K562 (cell line): Measurements from ENCODE around the gene TIGD1. TPM values are rescaled to one million over a fixed set of nuclear protein-coding genes. Genes with fewer than 3 reads are reported as not detected.
A peak's percentile ranks its signal among the peaks of the same experiment; 100 is the strongest.

Source experiments
- CBX3 ChIP-seq, 2 experiments: IDR thresholded peaks; 1 replicate in 1 of 2; 2 replicates in 1 of 2; pipeline ENCODE4 v1.6.1; 2012; ENCODE audit warnings: inconsistent platforms in 2 of 2, low read length in 2 of 2, borderline replicate concordance in 1 of 2, control low read depth in 1 of 2
- CSDE1 ChIP-seq, 2 experiments: fragments of 450-650 bp; IDR thresholded peaks; 2 replicates each; pipeline ENCODE4 v1.6.1; 2016; ENCODE audit warnings: mild to moderate bottlenecking in 1 of 2
- EWSR1 ChIP-seq: fragments of 450-650 bp; IDR thresholded peaks from 2 replicates; pipeline ENCODE4 v1.6.1; 2018; ENCODE audit warnings: borderline replicate concordance, mild to moderate bottlenecking, low read depth, moderate library complexity; ENCODE audit not compliant: partially characterized antibody
- FOXM1 ChIP-seq, 2 experiments: fragments of 450-650 bp in 1 of 2; sonication (generic) in 1 of 2; formaldehyde crosslinking in 1 of 2; IDR thresholded peaks; 2 replicates each; pipeline versions ENCODE4 v1.6.1 to v1.9.0; 2017 to 2022; ENCODE audit warnings: low read depth in 2 of 2, mild to moderate bottlenecking in 2 of 2, missing genetic modification reagents in 1 of 2, moderate library complexity in 1 of 2
- MCM5 ChIP-seq: fragments of 450-650 bp; IDR thresholded peaks from 2 replicates; pipeline ENCODE4 v1.6.1; 2016; ENCODE audit warnings: low read depth
- NUFIP1 ChIP-seq: fragments of 450-650 bp; IDR thresholded peaks from 2 replicates; pipeline ENCODE4 v1.6.1; 2018; ENCODE audit not compliant: partially characterized antibody
- PHF8 ChIP-seq: fragments of 200-600 bp; sonication (generic); IDR thresholded peaks from 2 replicates; pipeline ENCODE4 v1.6.1; 2012; ENCODE audit warnings: mixed run types, mild to moderate bottlenecking, inconsistent platforms, low read length, moderate library complexity, borderline replicate concordance
- POU5F1 ChIP-seq: fragments of 150-350 bp; IDR thresholded peaks from 2 replicates; pipeline ENCODE4 v1.6.1; 2014; ENCODE audit warnings: borderline replicate concordance, low read length, low read depth, mild to moderate bottlenecking; ENCODE audit not compliant: partially characterized antibody
- RBM14 ChIP-seq: fragments of 200-400 bp; formaldehyde crosslinking; IDR thresholded peaks from 2 replicates; pipeline ENCODE4 v1.6.1; 2018; ENCODE audit warnings: low read depth, mild to moderate bottlenecking, low read length, moderate library complexity, borderline replicate concordance; ENCODE audit not compliant: insufficient read depth
- SIN3A ChIP-seq, 2 experiments: fragments of 150-350 bp in 1 of 2; IDR thresholded peaks; 2 replicates each; pipeline ENCODE4 v1.6.1; 2011 to 2016; ENCODE audit warnings: borderline replicate concordance in 2 of 2, low read depth in 2 of 2, low read length in 2 of 2, mild to moderate bottlenecking in 2 of 2, moderate library complexity in 2 of 2; ENCODE audit not compliant: control insufficient read depth in 1 of 2
- SREBF1 ChIP-seq: fragments of 150-350 bp; IDR thresholded peaks from 2 replicates; pipeline ENCODE4 v1.6.1; 2014; ENCODE audit warnings: antibody characterized with exemption, low read depth, low read length, borderline replicate concordance
- TAF7 ChIP-seq: fragments of 450-650 bp; IDR thresholded peaks from 2 replicates; pipeline ENCODE4 v1.6.1; 2016; ENCODE audit warnings: missing genetic modification characterization, missing compliant biosample characterization
- TEAD1 ChIP-seq, 2 experiments: fragments of 450-650 bp in 1 of 2; sonication (generic) in 1 of 2; formaldehyde crosslinking; IDR thresholded peaks; 2 replicates each; pipeline versions ENCODE4 v1.4.0 to v1.8.0; 2020 to 2022; ENCODE audit warnings: mild to moderate bottlenecking in 2 of 2, missing genetic modification reagents in 1 of 2
- ZBTB1 ChIP-seq: sonication (generic); formaldehyde crosslinking; IDR thresholded peaks from 2 replicates; pipeline ENCODE4 v1.8.1; 2023; ENCODE audit warnings: missing genetic modification reagents, low read depth, mild to moderate bottlenecking, borderline replicate concordance
- ZKSCAN8 ChIP-seq: fragments of 200-800 bp; sonication (Bioruptor generic); IDR thresholded peaks from 2 replicates; pipeline ENCODE4 v1.6.1; 2016; ENCODE audit warnings: missing genetic modification characterization, missing compliant biosample characterization
- ZNF12 ChIP-seq: sonication (generic); formaldehyde crosslinking; IDR thresholded peaks from 2 replicates; pipeline ENCODE4 v1.4.0; 2020; ENCODE audit warnings: mild to moderate bottlenecking, missing genetic modification reagents
- ZNF274 ChIP-seq: IDR thresholded peaks from 2 replicates; pipeline ENCODE4 v1.6.1; 2011; ENCODE audit warnings: low read depth, mild to moderate bottlenecking, low read length, moderate library complexity, borderline replicate concordance
- ZNF655 ChIP-seq: fragments of 250-450 bp; sonication (Bioruptor Pico); IDR thresholded peaks from 2 replicates; pipeline ENCODE4 v1.5.0; 2021
- polyA plus RNA-seq, 8 experiments: library from polyadenylated mRNA; depleted of rRNA in 4 of 8; stranded (reverse) in 5 of 8; unstranded in 3 of 8; fragments of >200 nt; fragmentation: Nextera tagmentation in 2 of 8; fragmentation: Illumina TruSeq in 1 of 8; extraction: Ambion mirVana in 2 of 8; extraction: Trizol in 1 of 8; gene quantifications; 2 replicates each; pipeline versions ENCODE4 v1.2.1 to v1.2.3, GENCODE V29; 2011 to 2014; ENCODE audit warnings: inconsistent platforms in 1 of 8, missing spikeins in 1 of 8
- total RNA-seq, 7 experiments: library from RNA; depleted of rRNA in 6 of 7; stranded (reverse); fragments of >200 nt in 6 of 7; fragmentation: Illumina TruSeq in 2 of 7; extraction: Trizol in 2 of 7; gene quantifications; 2 replicates each; pipeline versions ENCODE4 v1.2.1 to v1.2.3, GENCODE V29; 2011 to 2021; ENCODE audit warnings: low replicate concordance in 1 of 7
- TF ChIP-seq, protein P1 (sequence below): fragments of 200-800 bp; sonication (Bioruptor generic); IDR thresholded peaks from 2 replicates; pipeline ENCODE4 v1.6.1; 2017; ENCODE audit warnings: missing genetic modification characterization, missing compliant biosample characterization
- TF ChIP-seq, protein P2 (sequence below): fragments of 450-650 bp; formaldehyde crosslinking; IDR thresholded peaks from 2 replicates; pipeline ENCODE4 v1.4.0; 2022; ENCODE audit warnings: mild to moderate bottlenecking, moderate library complexity
- TF ChIP-seq, protein P3 (sequence below): fragments of 450-650 bp; formaldehyde crosslinking; IDR thresholded peaks from 2 replicates; pipeline ENCODE4 v1.4.0; 2022; ENCODE audit warnings: missing genetic modification characterization

The TIGD1 gene
- total and polyA plus RNA-seq, 9 of the 15 experiments (the other 6 are each of a cell fraction or from before 2014, with no cell fraction given): 2.0 to 10.1 (median 6.6) TPM

- TF ChIP-seq ZBTB1 (CRISPR knock-in tag): no peak
- no peak for TF ChIP-seq MCM5
- TF ChIP-seq ZKSCAN8 (CRISPR knock-in tag): no peak
- TF ChIP-seq SREBF1: no peak
- peak; percentile 84 for TF ChIP-seq PHF8
- no peak for TF ChIP-seq CSDE1 (IDR thresholded peaks at IDR 0.05)
- no peak for TF ChIP-seq FOXM1 (IDR thresholded peaks at IDR 0.05; ENCODE audit: low read depth)
- peak; percentile 23; the same call in 1 of the 2 replicates for TF ChIP-seq FOXM1 (CRISPR knock-in tag; IDR thresholded peaks at IDR 0.05; ENCODE audit: low read depth)
- peak in 1 of 2 experiments; percentile 82; a peak in 2 of 3 replicates for TF ChIP-seq CBX3 (IDR thresholded peaks at IDR 0.05; ENCODE audit: borderline replicate concordance in 1 of 2, low read length in 2 of 2)
- no peak for TF ChIP-seq POU5F1
- TF ChIP-seq ZNF12: no peak
- no peak for TF ChIP-seq ZNF655 (CRISPR knock-in tag)
- no peak; a peak in 1 of 4 replicates for TF ChIP-seq TEAD1 (CRISPR knock-in tag; IDR thresholded peaks at IDR 0.05)
- TF ChIP-seq TAF7 (tag): peak; percentile 74; the same call in 1 of the 2 replicates
- TF ChIP-seq, protein P1, sequence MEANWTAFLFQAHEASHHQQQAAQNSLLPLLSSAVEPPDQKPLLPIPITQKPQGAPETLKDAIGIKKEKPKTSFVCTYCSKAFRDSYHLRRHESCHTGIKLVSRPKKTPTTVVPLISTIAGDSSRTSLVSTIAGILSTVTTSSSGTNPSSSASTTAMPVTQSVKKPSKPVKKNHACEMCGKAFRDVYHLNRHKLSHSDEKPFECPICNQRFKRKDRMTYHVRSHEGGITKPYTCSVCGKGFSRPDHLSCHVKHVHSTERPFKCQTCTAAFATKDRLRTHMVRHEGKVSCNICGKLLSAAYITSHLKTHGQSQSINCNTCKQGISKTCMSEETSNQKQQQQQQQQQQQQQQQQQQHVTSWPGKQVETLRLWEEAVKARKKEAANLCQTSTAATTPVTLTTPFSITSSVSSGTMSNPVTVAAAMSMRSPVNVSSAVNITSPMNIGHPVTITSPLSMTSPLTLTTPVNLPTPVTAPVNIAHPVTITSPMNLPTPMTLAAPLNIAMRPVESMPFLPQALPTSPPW: peak; percentile 96
- TF ChIP-seq SIN3A (IDR thresholded peaks at IDR 0.05; ENCODE audit: borderline replicate concordance in 2 of 2, control insufficient read depth in 1 of 2, low read depth in 2 of 2, low read length in 2 of 2): no peak
- TF ChIP-seq ZNF274: no peak
- TF ChIP-seq EWSR1: no peak
- TF ChIP-seq, protein P2, sequence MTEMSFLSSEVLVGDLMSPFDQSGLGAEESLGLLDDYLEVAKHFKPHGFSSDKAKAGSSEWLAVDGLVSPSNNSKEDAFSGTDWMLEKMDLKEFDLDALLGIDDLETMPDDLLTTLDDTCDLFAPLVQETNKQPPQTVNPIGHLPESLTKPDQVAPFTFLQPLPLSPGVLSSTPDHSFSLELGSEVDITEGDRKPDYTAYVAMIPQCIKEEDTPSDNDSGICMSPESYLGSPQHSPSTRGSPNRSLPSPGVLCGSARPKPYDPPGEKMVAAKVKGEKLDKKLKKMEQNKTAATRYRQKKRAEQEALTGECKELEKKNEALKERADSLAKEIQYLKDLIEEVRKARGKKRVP (CRISPR knock-in tag): no peak
- TF ChIP-seq, protein P3, sequence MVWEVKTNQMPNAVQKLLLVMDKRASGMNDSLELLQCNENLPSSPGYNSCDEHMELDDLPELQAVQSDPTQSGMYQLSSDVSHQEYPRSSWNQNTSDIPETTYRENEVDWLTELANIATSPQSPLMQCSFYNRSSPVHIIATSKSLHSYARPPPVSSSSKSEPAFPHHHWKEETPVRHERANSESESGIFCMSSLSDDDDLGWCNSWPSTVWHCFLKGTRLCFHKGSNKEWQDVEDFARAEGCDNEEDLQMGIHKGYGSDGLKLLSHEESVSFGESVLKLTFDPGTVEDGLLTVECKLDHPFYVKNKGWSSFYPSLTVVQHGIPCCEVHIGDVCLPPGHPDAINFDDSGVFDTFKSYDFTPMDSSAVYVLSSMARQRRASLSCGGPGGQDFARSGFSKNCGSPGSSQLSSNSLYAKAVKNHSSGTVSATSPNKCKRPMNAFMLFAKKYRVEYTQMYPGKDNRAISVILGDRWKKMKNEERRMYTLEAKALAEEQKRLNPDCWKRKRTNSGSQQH (CRISPR knock-in tag): no peak
- no peak for TF ChIP-seq NUFIP1
- no peak for TF ChIP-seq RBM14
These were observed at the start of gene TIGD1, which contains the start of gene EIF4E2 (continued) for GRCh38 chr2:232550354-232551249.
